Sigmoid colon (tissue), 7 donors: Measurements from ENCODE around the gene FANCE. TPM values are rescaled to one million over a fixed set of nuclear protein-coding genes. Genes with fewer than 3 reads are reported as not detected.

Experiments used
- DNase-seq: peaks from one replicate; pipeline ENCODE4 v3.0.0-alpha.2; 2019
- H3K27ac ChIP-seq, 4 donors: fragments of 200-600 bp; sonication (generic); one replicate each; pipeline ENCODE4 v1.5.1; 2016 to 2019; ENCODE audit warnings: mild to moderate bottlenecking in 1 of 4
- H3K27me3 ChIP-seq, 3 donors: fragments of 200-600 bp; sonication (generic); one replicate each; pipeline ENCODE4 v1.5.1; 2019; ENCODE audit warnings: mild to moderate bottlenecking in 1 of 3
- H3K36me3 ChIP-seq, 4 donors: fragments of 200-600 bp; sonication (generic); one replicate each; pipeline ENCODE4 v1.5.1; 2016 to 2019
- H3K4me1 ChIP-seq, 4 donors: fragments of 200-600 bp; sonication (generic); one replicate each; pipeline ENCODE4 v1.5.1; 2017 to 2019
- H3K4me3 ChIP-seq, 4 donors: fragments of 200-600 bp; sonication (generic); one replicate each; pipeline ENCODE4 v1.5.1; 2017 to 2019; ENCODE audit warnings: mild to moderate bottlenecking in 2 of 4, moderate library complexity in 1 of 4
- H3K9me3 ChIP-seq, 4 donors: fragments of 200-600 bp in 3 of 4; sonication (generic) in 3 of 4; one replicate each; pipeline versions ENCODE4 v1.5.1 to v1.6.1; 2013 to 2019
- EP300 ChIP-seq, 4 donors: sonication (generic); formaldehyde crosslinking; IDR thresholded peaks; one replicate each; pipeline ENCODE4 v1.6.1; 2017; ENCODE audit warnings: antibody characterized with exemption in 4 of 4
- POLR2A ChIP-seq, 2 donors: fragments of 450-650 bp; IDR thresholded peaks; one replicate each; pipeline ENCODE4 v1.6.1; 2016; ENCODE audit warnings: antibody characterized with exemption in 2 of 2, mild to moderate bottlenecking in 2 of 2, moderate library complexity in 2 of 2
- POLR2AphosphoS5 ChIP-seq, 4 donors: sonication (generic); formaldehyde crosslinking; IDR thresholded peaks; one replicate each; pipeline ENCODE4 v1.6.1; 2017; ENCODE audit warnings: antibody characterized with exemption in 4 of 4
- WGBS, 2 donors: extraction: QIAGEN DNeasy Blood & Tissue Kit; methylation state at CpG; one replicate each; pipeline ENCODE4 v1.1.7; 2013; 5-methylcytosine and 5-hydroxymethylcytosine counted together
- intact Hi-C: fragments of 100-400 bp; cut with DNase I; formaldehyde crosslinking; loops from one replicate; pipeline ENCODE4 v1.15.1; 2023
- polyA plus RNA-seq, 3 donors: library from polyadenylated mRNA; stranded (reverse); fragments of 200-250 nt; gene quantifications; one replicate each; pipeline ENCODE4 v1.2.3, GENCODE V29; 2013
- total RNA-seq, 4 donors: library from RNA; depleted of rRNA; stranded (reverse); fragments of >200 nt; gene quantifications; one replicate each; pipeline ENCODE4 v1.1.0, GENCODE V29; 2016
- TF ChIP-seq, protein P1 (sequence below), 4 experiments: fragments of 450-650 bp in 3 of 4; fragments of 200-600 bp in 1 of 4; IDR thresholded peaks; one replicate each; pipeline ENCODE4 v1.5.1; 2016 to 2019; ENCODE audit warnings: antibody characterized with exemption in 4 of 4, mild to moderate bottlenecking in 3 of 4, moderate library complexity in 2 of 4
- donor health status: healthy with polysubstance abuse.
- donor health status: Bipolar disorder and iron deficiency.
- donor health status: healthy.

The FANCE gene
- total and polyA plus RNA-seq, 7 donors, result 2.4 to 5.2 (median 3.6) TPM

DNA sequence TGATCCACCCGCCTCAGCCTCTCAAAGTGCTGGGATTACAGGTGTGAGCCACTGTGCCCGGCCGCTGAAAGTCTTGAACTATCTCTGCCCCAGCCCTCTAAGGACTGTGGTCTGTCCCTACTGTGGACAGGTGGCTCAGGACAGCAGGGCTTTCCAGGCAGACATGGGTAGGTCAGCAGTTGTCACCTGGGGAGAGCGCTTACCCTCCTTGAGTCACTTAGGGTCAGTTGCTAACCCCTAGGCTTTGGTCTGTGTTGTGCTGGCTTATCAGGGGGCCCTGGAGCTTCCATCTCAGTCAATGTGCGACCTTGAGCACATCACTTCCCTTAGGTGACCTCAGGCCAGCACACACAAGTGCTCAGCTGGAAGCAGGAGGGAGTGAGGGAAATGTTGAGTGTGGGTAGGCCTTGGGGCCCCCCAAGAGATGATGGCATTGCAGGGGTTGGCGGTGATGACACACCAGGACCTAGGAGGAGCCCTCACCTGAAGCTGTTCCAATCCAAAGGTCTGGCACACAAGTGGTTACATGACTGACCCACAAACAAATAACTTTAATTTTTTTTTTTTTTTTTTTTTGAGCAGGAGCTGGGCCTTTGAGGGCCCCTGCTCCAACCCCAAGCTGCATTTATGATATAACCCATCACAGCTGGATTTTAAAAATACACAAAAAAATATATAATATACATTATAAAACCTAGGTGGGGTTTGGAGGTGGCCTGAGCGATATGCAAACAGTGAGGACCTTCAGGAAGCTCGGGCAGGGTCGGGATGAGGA, 21.1 kb downstream of the FANCE start:
- H3K27ac ChIP-seq, result peak overlapping the region in 3 of 4 donors; percentile 81 to 93 (median 92)
- peaks cover 0 to 40% (median 39%) of the 10 kb centered on the region in 4 donors for H3K4me1 ChIP-seq
- no peak for TF ChIP-seq POLR2AphosphoS5 (IDR thresholded peaks at IDR 0.05)
- TF ChIP-seq, protein P1, sequence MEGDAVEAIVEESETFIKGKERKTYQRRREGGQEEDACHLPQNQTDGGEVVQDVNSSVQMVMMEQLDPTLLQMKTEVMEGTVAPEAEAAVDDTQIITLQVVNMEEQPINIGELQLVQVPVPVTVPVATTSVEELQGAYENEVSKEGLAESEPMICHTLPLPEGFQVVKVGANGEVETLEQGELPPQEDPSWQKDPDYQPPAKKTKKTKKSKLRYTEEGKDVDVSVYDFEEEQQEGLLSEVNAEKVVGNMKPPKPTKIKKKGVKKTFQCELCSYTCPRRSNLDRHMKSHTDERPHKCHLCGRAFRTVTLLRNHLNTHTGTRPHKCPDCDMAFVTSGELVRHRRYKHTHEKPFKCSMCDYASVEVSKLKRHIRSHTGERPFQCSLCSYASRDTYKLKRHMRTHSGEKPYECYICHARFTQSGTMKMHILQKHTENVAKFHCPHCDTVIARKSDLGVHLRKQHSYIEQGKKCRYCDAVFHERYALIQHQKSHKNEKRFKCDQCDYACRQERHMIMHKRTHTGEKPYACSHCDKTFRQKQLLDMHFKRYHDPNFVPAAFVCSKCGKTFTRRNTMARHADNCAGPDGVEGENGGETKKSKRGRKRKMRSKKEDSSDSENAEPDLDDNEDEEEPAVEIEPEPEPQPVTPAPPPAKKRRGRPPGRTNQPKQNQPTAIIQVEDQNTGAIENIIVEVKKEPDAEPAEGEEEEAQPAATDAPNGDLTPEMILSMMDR (IDR thresholded peaks at IDR 0.05), result peak in 1 of 4 experiments; percentile 5
- no peak for TF ChIP-seq EP300 (IDR thresholded peaks at IDR 0.05)
- peaks cover 14 to 88% (median 59%) of the 10 kb centered on the region in 4 donors for H3K36me3 ChIP-seq
- no peaks in the 10 kb centered on the region for H3K9me3 ChIP-seq
- intact Hi-C loops, result no loop called here
- H3K4me3 ChIP-seq, result no peak overlapping the region
- WGBS, 2 donors, result 73 to 84% methylated on average over 9 of the region's 9 CpGs
- no peaks in the 10 kb centered on the region for H3K27me3 ChIP-seq
- DNase-seq, result no peak

DNA sequence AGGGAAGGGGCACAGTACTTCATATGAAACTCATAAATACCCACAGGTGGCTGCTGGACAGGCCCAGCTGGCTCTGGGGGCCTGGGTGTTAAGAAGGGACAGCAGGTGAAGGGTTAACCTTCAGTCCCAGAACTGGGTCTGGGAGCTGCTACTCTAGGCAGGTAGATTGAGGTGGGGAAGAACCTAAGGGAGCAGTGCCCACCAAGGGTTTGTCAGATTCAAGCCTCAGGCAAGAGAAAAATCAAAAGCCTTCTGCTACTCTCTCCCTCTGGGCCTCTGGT, 21.7 kb downstream of the FANCE start:
- peaks cover 14 to 93% (median 61%) of the 10 kb centered on the region in 4 donors for H3K36me3 ChIP-seq
- peak overlapping the region in 3 of 4 donors; percentile 32 to 93 (median 92) for H3K27ac ChIP-seq
- no peak for DNase-seq
- peaks cover 0 to 40% (median 39%) of the 10 kb centered on the region in 4 donors for H3K4me1 ChIP-seq
- no peak overlapping the region for H3K4me3 ChIP-seq
- no peaks in the 10 kb centered on the region for H3K9me3 ChIP-seq
- TF ChIP-seq POLR2AphosphoS5 (IDR thresholded peaks at IDR 0.05) (no peak), POLR2A (IDR thresholded peaks at IDR 0.05) (no peak), EP300 (IDR thresholded peaks at IDR 0.05) (no peak)
- TF ChIP-seq, protein P1 (IDR thresholded peaks at IDR 0.05), result no peak
- intact Hi-C loops, result no loop called here
- no peaks in the 10 kb centered on the region for H3K27me3 ChIP-seq

DNA sequence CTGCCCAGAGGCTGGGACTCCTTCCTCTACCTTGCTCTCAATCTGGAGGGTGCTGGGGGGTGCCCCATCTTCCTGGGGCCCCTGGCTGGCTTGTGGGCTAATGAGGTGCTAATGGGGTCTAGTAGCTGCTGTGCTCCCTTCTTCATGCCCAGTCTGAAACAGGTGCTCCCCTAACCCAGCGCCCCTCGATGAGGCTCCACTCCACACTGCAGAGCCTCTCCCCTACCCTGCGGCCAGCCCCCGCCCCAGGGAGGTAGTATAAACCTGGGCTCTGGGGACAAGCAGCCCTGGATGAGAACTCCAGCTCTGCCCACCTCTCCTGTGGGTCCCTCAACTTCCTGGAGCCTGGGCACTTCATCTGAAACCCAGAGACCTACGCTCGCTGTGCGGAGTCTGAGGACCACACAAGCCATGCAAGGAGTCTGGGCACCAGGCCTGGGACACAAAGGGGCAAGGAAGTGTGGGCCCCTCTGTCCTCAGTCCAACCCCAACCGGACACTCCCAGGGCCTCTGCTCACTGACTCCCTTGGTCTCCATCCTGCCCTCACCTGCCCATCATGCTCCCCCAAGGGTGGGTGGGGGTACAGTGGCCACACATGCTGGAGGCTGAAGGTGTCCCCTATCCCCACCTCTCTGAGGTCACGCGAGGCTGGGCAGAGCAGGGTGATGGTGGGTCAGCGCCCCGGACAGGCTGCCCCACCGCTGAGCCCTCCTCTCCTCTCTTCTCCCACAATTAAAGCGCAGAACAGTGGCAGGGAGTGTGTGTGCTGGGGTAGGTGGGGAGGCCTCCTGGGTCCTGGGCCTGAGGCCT, 22.2 kb downstream of the FANCE start:
- Histone ChIP-seq H3K4me1 (peaks cover 0 to 40% (median 36%) of the 10 kb centered on the region in 4 donors), H3K9me3 (no peaks in the 10 kb centered on the region), H3K27me3 (no peaks in the 10 kb centered on the region), H3K27ac (peak overlapping the region; percentile 17 to 93 (median 62)), H3K4me3 (no peak overlapping the region), H3K36me3 (peaks cover 14 to 98% (median 65%) of the 10 kb centered on the region in 4 donors)
- intact Hi-C loops, result no loop called here
- WGBS, 2 donors, result 88 to 90% methylated on average over 14 of the region's 14 CpGs
- TF ChIP-seq POLR2A (IDR thresholded peaks at IDR 0.05) (no peak), POLR2AphosphoS5 (IDR thresholded peaks at IDR 0.05) (peak in 1 of 4 donors; percentile 22)
- no peak for DNase-seq

DNA sequence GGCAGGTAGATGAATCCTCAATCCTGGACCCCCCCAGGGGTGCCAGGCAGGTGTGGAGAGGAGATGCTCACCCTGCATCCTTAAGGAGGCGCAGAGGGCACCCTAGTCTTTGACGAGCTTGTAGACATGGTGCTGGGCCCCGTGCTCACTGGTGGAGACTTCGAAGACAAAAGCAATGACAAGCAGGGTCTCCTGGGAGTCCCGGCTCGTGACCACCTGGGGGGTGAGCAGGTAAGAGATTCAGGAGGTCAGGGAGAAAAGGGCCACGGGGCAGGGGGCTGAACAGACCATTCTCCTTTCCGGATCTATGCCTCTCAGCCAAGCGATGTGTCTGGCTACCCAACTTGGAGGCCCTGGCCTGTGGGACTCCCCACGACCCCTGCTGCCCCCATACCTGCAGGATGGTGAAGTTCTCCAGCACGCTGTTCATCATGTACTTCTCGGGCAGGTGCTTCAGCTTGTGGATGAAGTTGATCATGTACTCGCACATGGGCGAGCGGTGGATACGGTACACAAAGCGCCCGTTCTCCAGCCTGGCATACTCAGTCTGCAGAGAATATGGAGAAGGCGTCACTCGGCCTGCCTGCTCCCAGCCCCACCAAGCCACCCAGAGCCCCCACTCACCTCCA, 22.9 kb downstream of the FANCE start:
- TF ChIP-seq POLR2A (IDR thresholded peaks at IDR 0.05) (no peak), EP300 (IDR thresholded peaks at IDR 0.05) (no peak), POLR2AphosphoS5 (IDR thresholded peaks at IDR 0.05) (no peak)
- TF ChIP-seq, protein P1 (IDR thresholded peaks at IDR 0.05), result no peak
- intact Hi-C loops, result no loop called here
- 92 to 93% methylated on average over 20 of the region's 20 CpGs for WGBS, 2 donors
- Histone ChIP-seq H3K4me1 (peaks cover 0 to 33% (median 29%) of the 10 kb centered on the region in 4 donors), H3K4me3 (no peak overlapping the region), H3K27ac (peak overlapping the region in 3 of 4 donors; percentile 29 to 92 (median 32)), H3K27me3 (no peaks in the 10 kb centered on the region), H3K9me3 (no peaks in the 10 kb centered on the region), H3K36me3 (peaks cover 17 to 99% (median 71%) of the 10 kb centered on the region in 4 donors)
- no peak for DNase-seq

DNA sequence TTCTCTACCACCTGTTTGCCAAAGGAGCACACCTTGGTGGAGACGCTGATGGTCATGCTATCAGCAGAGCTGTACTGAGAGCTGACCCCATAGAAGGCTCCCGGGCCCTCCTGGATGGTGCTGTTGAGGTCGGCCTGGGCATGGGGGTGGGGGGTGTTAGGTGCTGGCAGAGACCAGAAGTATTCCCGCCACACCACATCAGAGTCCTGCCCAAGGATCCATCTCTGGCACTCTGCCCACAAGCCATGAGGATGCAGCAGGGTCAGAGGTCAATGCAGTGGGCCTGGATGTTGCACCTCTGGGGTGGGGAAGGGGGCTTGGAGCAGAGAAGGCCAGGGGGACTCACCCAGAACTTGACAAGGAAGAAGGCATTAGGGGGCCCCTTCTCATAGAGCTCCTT, 23.4 kb downstream of the FANCE start:
- Histone ChIP-seq H3K27me3 (no peaks in the 10 kb centered on the region), H3K9me3 (no peaks in the 10 kb centered on the region), H3K4me1 (peaks cover 0 to 28% (median 24%) of the 10 kb centered on the region in 4 donors), H3K36me3 (peaks cover 18 to 99% (median 73%) of the 10 kb centered on the region in 4 donors), H3K4me3 (no peak overlapping the region), H3K27ac (peak overlapping the region in 2 of 4 donors; percentile 22 to 29)
- TF ChIP-seq EP300 (IDR thresholded peaks at IDR 0.05) (no peak), POLR2AphosphoS5 (IDR thresholded peaks at IDR 0.05) (peak in 2 of 4 donors; percentile 9 to 24)
- intact Hi-C loops, result no loop called here
- no peak for DNase-seq
- WGBS, 2 donors, result 70 to 84% methylated on average over 4 of the region's 4 CpGs
